ENCODE measurements around the gene AWAT2. TPM values are rescaled to one million over a fixed set of nuclear protein-coding genes. Genes with fewer than 3 reads are reported as not detected.

AWAT2 gene
- polyA plus RNA-seq, 3 donors, result not detected

DNA sequence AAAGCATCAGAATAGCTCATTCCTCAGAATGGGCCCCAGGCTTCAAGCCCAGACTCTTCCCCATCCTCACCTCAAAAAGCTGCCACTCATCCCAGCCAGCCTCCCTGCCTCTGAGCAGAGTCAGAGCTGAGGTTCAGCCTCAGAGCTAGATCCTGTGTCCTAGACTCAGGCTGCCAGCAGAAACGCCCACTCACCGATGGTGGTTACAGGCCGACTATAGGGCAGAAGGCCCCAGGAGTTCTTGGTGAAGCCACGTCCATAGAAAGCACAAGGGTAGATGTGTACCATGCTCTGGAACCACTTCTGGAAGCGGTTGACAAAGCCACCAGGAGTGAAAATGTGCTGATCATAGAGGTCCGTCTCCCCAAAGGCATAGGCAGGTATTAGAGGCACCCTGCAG lies 7.7 kb downstream of the AWAT2 start:
- intact Hi-C loops (cut with micrococcal nuclease), result no loop called here
- Mint-ChIP-seq H3K4me1 (no peaks in the 10 kb centered on the region), H3K36me3 (no peaks in the 10 kb centered on the region), H3K27me3 (ENCODE audit: low read depth in 3 of 3) (peaks cover 2 to 9% (median 4%) of the 10 kb centered on the region in 3 donors), H3K27ac (no peak overlapping the region), H3K4me3 (no peak overlapping the region), H3K9me3 (peaks cover 0 to 2% (median 0%) of the 10 kb centered on the region in 7 donors)
- H3K27me3 ChIP-seq (ENCODE audit: control insufficient read depth in 2 of 2, insufficient read depth in 2 of 2, low read length in 2 of 2), result no peaks in the 10 kb centered on the region
- H3K9ac ChIP-seq (ENCODE audit: insufficient read depth, low read length, poor library complexity, severe bottlenecking), result no peak overlapping the region
- 97% methylated on average over 5 of the region's 6 CpGs for WGBS (ENCODE audit: insufficient coverage)
- H3K4me1 ChIP-seq (ENCODE audit: control insufficient read depth in 1 of 2, insufficient read depth in 2 of 2, low read length in 2 of 2), result no peaks in the 10 kb centered on the region
- no peaks in the 10 kb centered on the region for H3K9me3 ChIP-seq (replicated peaks in 1 of 2; ENCODE audit: control insufficient read depth in 1 of 2, insufficient read depth in 1 of 2, low read length in 2 of 2)
- H3K27ac ChIP-seq (ENCODE audit: low read depth in 1 of 2, low read length in 2 of 2), result no peak overlapping the region
- H3K36me3 ChIP-seq (replicated peaks in 1 of 2; ENCODE audit: control insufficient read depth in 1 of 2, insufficient read depth in 2 of 2, low read length in 2 of 2), result no peaks in the 10 kb centered on the region
- no peak overlapping the region for H2AFZ ChIP-seq (ENCODE audit: insufficient read depth, low read depth, low read length, poor library complexity, severe bottlenecking)
- no peak for DNase-seq
- TF ChIP-seq, protein P1, sequence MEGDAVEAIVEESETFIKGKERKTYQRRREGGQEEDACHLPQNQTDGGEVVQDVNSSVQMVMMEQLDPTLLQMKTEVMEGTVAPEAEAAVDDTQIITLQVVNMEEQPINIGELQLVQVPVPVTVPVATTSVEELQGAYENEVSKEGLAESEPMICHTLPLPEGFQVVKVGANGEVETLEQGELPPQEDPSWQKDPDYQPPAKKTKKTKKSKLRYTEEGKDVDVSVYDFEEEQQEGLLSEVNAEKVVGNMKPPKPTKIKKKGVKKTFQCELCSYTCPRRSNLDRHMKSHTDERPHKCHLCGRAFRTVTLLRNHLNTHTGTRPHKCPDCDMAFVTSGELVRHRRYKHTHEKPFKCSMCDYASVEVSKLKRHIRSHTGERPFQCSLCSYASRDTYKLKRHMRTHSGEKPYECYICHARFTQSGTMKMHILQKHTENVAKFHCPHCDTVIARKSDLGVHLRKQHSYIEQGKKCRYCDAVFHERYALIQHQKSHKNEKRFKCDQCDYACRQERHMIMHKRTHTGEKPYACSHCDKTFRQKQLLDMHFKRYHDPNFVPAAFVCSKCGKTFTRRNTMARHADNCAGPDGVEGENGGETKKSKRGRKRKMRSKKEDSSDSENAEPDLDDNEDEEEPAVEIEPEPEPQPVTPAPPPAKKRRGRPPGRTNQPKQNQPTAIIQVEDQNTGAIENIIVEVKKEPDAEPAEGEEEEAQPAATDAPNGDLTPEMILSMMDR (IDR thresholded peaks at IDR 0.05), result no peak
- no peak overlapping the region for H3K4me2 ChIP-seq (replicated peaks; ENCODE audit: extremely low read depth, low read length, poor library complexity, severe bottlenecking)
- H3K79me2 ChIP-seq (ENCODE audit: insufficient read depth, low read length), result no peaks in the 10 kb centered on the region
- no peak overlapping the region for H3K4me3 ChIP-seq (replicated peaks in 1 of 3; ENCODE audit: low read depth in 2 of 3, low read length in 3 of 3)
- no peaks in the 10 kb centered on the region for H4K20me1 ChIP-seq (ENCODE audit: insufficient read depth, low read length)

DNA sequence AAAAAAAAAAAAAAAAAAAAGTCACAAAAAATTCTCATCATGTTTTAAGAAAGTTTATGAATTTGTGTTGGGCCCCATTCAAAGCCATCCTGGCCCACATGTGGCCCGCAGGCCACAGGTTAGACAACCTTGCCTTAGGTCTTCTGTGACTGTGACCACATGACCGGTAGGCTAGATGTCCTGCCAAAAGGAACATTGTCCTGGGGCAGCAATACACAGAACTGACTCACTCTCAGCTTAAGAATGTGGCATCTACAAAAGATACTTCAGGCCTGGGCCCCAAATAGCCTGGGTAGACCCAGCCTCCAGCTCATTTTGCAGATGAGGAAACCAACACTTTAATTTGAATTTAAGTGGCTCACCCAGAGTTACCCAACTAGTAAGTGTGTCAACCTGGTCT lies 10.0 kb downstream of the AWAT2 start:
- Histone ChIP-seq H3K4me1 (ENCODE audit: control insufficient read depth in 1 of 2, insufficient read depth in 2 of 2, low read length in 2 of 2) (no peaks in the 10 kb centered on the region), H4K20me1 (ENCODE audit: insufficient read depth, low read length) (no peaks in the 10 kb centered on the region), H3K4me2 (replicated peaks; ENCODE audit: extremely low read depth, low read length, poor library complexity, severe bottlenecking) (no peak overlapping the region), H3K9me3 (replicated peaks in 1 of 2; ENCODE audit: control insufficient read depth in 1 of 2, insufficient read depth in 1 of 2, low read length in 2 of 2) (no peaks in the 10 kb centered on the region), H3K9ac (ENCODE audit: insufficient read depth, low read length, poor library complexity, severe bottlenecking) (no peak overlapping the region), H3K27me3 (ENCODE audit: control insufficient read depth in 2 of 2, insufficient read depth in 2 of 2, low read length in 2 of 2) (no peaks in the 10 kb centered on the region), H2AFZ (ENCODE audit: insufficient read depth, low read depth, low read length, poor library complexity, severe bottlenecking) (no peak overlapping the region), H3K79me2 (ENCODE audit: insufficient read depth, low read length) (no peaks in the 10 kb centered on the region), H3K36me3 (replicated peaks in 1 of 2; ENCODE audit: control insufficient read depth in 1 of 2, insufficient read depth in 2 of 2, low read length in 2 of 2) (no peaks in the 10 kb centered on the region), H3K27ac (ENCODE audit: low read depth in 1 of 2, low read length in 2 of 2) (no peak overlapping the region), H3K4me3 (replicated peaks in 1 of 3; ENCODE audit: low read depth in 2 of 3, low read length in 3 of 3) (no peak overlapping the region)
- no peaks in the 10 kb centered on the region for H3K36me3 Mint-ChIP-seq
- no peaks in the 10 kb centered on the region for H3K4me1 Mint-ChIP-seq
- intact Hi-C loops (cut with micrococcal nuclease), result no loop called here
- no peak overlapping the region for H3K4me3 Mint-ChIP-seq
- TF ChIP-seq, protein P1 (IDR thresholded peaks at IDR 0.05), result no peak
- DNase-seq, result no peak
- H3K27me3 Mint-ChIP-seq (ENCODE audit: low read depth in 3 of 3), result peaks cover 2 to 9% (median 4%) of the 10 kb centered on the region in 3 donors
- peaks cover 0 to 2% (median 0%) of the 10 kb centered on the region in 7 donors for H3K9me3 Mint-ChIP-seq
- 83% methylated on average over 1 of the region's 2 CpGs for WGBS (ENCODE audit: insufficient coverage)
- H3K27ac Mint-ChIP-seq, result no peak overlapping the region
